WTC11 (cell line): ENCODE measurements around the gene GNPDA1. TPM values are rescaled to one million over a fixed set of nuclear protein-coding genes. Genes with fewer than 3 reads are reported as not detected.

Experiments
- ATAC-seq: fragments of 200-7000 bp; cut with Tn5 transposase; 2 replicates; pipeline ENCODE4 v1.10.0; 2021; ENCODE audit warnings: mild to moderate bottlenecking, moderate library complexity
- CTCF ChIA-PET: fragments of 300-600 bp; sonication (Branson Sonifier 250); formaldehyde crosslinking; loops from one replicate; lab custom pipeline; 2021; ENCODE audit warnings: antibody characterized with exemption; lab: Charles Lee
- POLR2A ChIA-PET: fragments of 350-600 bp; sonication (Branson Sonifier 250); formaldehyde crosslinking; loops from one replicate; lab custom pipeline; 2021; ENCODE audit warnings: antibody characterized with exemption; lab: Charles Lee
- DNase-seq: peaks from one replicate; pipeline ENCODE4 v3.0.0; 2021; ENCODE audit warnings: low spot score
- H3K27ac Mint-ChIP-seq: 2 replicates; pipeline ENCODE4 v1.8.0; 2021; ENCODE audit warnings: mixed read lengths
- H3K27me3 Mint-ChIP-seq: 2 replicates; pipeline ENCODE4 v1.8.0; 2021; ENCODE audit warnings: low read depth, mild to moderate bottlenecking, moderate library complexity, mixed read lengths
- H3K36me3 Mint-ChIP-seq: 2 replicates; pipeline ENCODE4 v1.8.0; 2021; ENCODE audit warnings: mixed read lengths
- H3K4me1 Mint-ChIP-seq: 2 replicates; pipeline ENCODE4 v1.8.0; 2022; ENCODE audit warnings: mixed read lengths
- H3K4me3 Mint-ChIP-seq: 2 replicates; pipeline ENCODE4 v1.8.0; 2021; ENCODE audit warnings: mild to moderate bottlenecking, moderate library complexity, mixed read lengths
- H3K9me3 Mint-ChIP-seq: 2 replicates; pipeline ENCODE4 v1.8.0; 2021; ENCODE audit warnings: mixed read lengths
- CBFB ChIP-seq: sonication (generic); formaldehyde crosslinking; IDR thresholded peaks from 2 replicates; pipeline ENCODE4 v1.8.1; 2022; ENCODE audit warnings: mild to moderate bottlenecking, low read depth, missing genetic modification reagents
- CDX4 ChIP-seq: fragments of 250-450 bp; sonication (Bioruptor Pico); IDR thresholded peaks from 2 replicates; pipeline ENCODE4 v1.9.0; 2021; ENCODE audit warnings: moderate library complexity, mild to moderate bottlenecking, inconsistent platforms, borderline replicate concordance
- E2F4 ChIP-seq: sonication (generic); formaldehyde crosslinking; IDR thresholded peaks from 2 replicates; pipeline ENCODE4 v1.8.1; 2022; ENCODE audit warnings: low read depth, mild to moderate bottlenecking, moderate library complexity, missing genetic modification reagents, borderline replicate concordance
- FOXK1 ChIP-seq: sonication (generic); formaldehyde crosslinking; IDR thresholded peaks from 2 replicates; pipeline ENCODE4 v1.8.0; 2022; ENCODE audit warnings: mild to moderate bottlenecking, moderate library complexity, missing genetic modification reagents
- GABPB1 ChIP-seq: sonication (generic); formaldehyde crosslinking; IDR thresholded peaks from 2 replicates; pipeline ENCODE4 v1.8.1; 2023; ENCODE audit warnings: mild to moderate bottlenecking, missing genetic modification reagents
- JUN ChIP-seq: sonication (generic); formaldehyde crosslinking; IDR thresholded peaks from 2 replicates; pipeline ENCODE4 v1.8.0; 2023; ENCODE audit warnings: mild to moderate bottlenecking, missing genetic modification reagents
- MXD4 ChIP-seq: fragments of 250-450 bp; sonication (Bioruptor Pico); IDR thresholded peaks from 2 replicates; pipeline ENCODE4 v1.8.0; 2021; ENCODE audit warnings: mild to moderate bottlenecking, moderate library complexity, borderline replicate concordance
- NFE2L1 ChIP-seq: sonication (generic); formaldehyde crosslinking; IDR thresholded peaks from 2 replicates; pipeline ENCODE4 v1.8.1; 2023; ENCODE audit warnings: missing genetic modification reagents
- OVOL2 ChIP-seq: fragments of 250-450 bp; sonication (Bioruptor Pico); IDR thresholded peaks from 2 replicates; pipeline ENCODE4 v1.9.0; 2021; ENCODE audit warnings: mild to moderate bottlenecking, borderline replicate concordance
- PREB ChIP-seq: sonication (generic); formaldehyde crosslinking; IDR thresholded peaks from 2 replicates; pipeline ENCODE4 v1.8.1; 2022; ENCODE audit warnings: mild to moderate bottlenecking, missing genetic modification reagents, moderate library complexity, borderline replicate concordance
- RELA ChIP-seq: sonication (generic); formaldehyde crosslinking; IDR thresholded peaks from 2 replicates; pipeline ENCODE4 v1.8.1; 2022; ENCODE audit warnings: missing genetic modification reagents, mild to moderate bottlenecking, borderline replicate concordance
- SMAD3 ChIP-seq: sonication (generic); formaldehyde crosslinking; IDR thresholded peaks from 2 replicates; pipeline ENCODE4 v1.8.0; 2022; ENCODE audit warnings: missing genetic modification reagents, mild to moderate bottlenecking, borderline replicate concordance
- SMAD4 ChIP-seq: sonication (generic); formaldehyde crosslinking; IDR thresholded peaks from 2 replicates; pipeline ENCODE4 v1.8.0; 2022; ENCODE audit warnings: mild to moderate bottlenecking, missing genetic modification reagents
- TCF7 ChIP-seq: sonication (generic); formaldehyde crosslinking; IDR thresholded peaks from 2 replicates; pipeline ENCODE4 v1.8.0; 2022; ENCODE audit warnings: mild to moderate bottlenecking, low read depth, missing genetic modification reagents, moderate library complexity
- TEAD1 ChIP-seq: sonication (generic); formaldehyde crosslinking; IDR thresholded peaks from 2 replicates; pipeline ENCODE4 v1.8.0; 2022; ENCODE audit warnings: mild to moderate bottlenecking, missing genetic modification reagents
- TEAD4 ChIP-seq: sonication (generic); formaldehyde crosslinking; IDR thresholded peaks from 2 replicates; pipeline ENCODE4 v1.8.0; 2022; ENCODE audit warnings: mild to moderate bottlenecking, missing genetic modification reagents
- ZNF232 ChIP-seq: sonication (generic); formaldehyde crosslinking; IDR thresholded peaks from 2 replicates; pipeline ENCODE4 v1.8.0; 2022; ENCODE audit warnings: mild to moderate bottlenecking, missing genetic modification reagents
- ZNF263 ChIP-seq: sonication (generic); formaldehyde crosslinking; IDR thresholded peaks from 2 replicates; pipeline ENCODE4 v1.8.1; 2022; ENCODE audit warnings: low read depth, mild to moderate bottlenecking, moderate library complexity, missing genetic modification reagents
- ZNF317 ChIP-seq: sonication (generic); formaldehyde crosslinking; IDR thresholded peaks from 2 replicates; pipeline ENCODE4 v1.8.1; 2023; ENCODE audit warnings: low read depth, mild to moderate bottlenecking, moderate library complexity, missing genetic modification reagents, borderline replicate concordance
- ZNF423 ChIP-seq: fragments of 250-450 bp; sonication (Bioruptor Pico); IDR thresholded peaks from 2 replicates; pipeline ENCODE4 v2.1.2; 2022; ENCODE audit warnings: mild to moderate bottlenecking, moderate library complexity
- ZSCAN18 ChIP-seq: fragments of 250-450 bp; sonication (Bioruptor Pico); IDR thresholded peaks from 2 replicates; pipeline ENCODE4 v2.1.2; 2022; ENCODE audit warnings: mild to moderate bottlenecking, moderate library complexity
- total RNA-seq: library from RNA; stranded (reverse); gene quantifications from 3 replicates; pipeline ENCODE4 v1.2.3, GENCODE V29; 2021
- TF ChIP-seq, protein P1 (sequence below): sonication (generic); formaldehyde crosslinking; IDR thresholded peaks from 2 replicates; pipeline ENCODE4 v1.8.1; 2022; ENCODE audit warnings: missing genetic modification reagents, borderline replicate concordance
- TF ChIP-seq, protein P2 (sequence below): sonication (generic); formaldehyde crosslinking; IDR thresholded peaks from 2 replicates; pipeline ENCODE4 v1.8.0; 2023; ENCODE audit warnings: missing genetic modification reagents, mild to moderate bottlenecking, borderline replicate concordance

The GNPDA1 gene
- total RNA-seq, 1 experiment from 2014 or later: 54.8 TPM

- TF ChIP-seq NFE2L1 (no peak), ZNF232 (no peak), JUN (CRISPR knock-in tag) (no peak), ZNF317 (CRISPR knock-in tag) (no peak), E2F4 (CRISPR knock-in tag) (no peak), MXD4 (CRISPR knock-in tag) (no peak), TCF7 (CRISPR knock-in tag) (no peak), FOXK1 (no peak), GABPB1 (CRISPR knock-in tag) (no peak), TEAD1 (CRISPR knock-in tag) (no peak), CDX4 (CRISPR knock-in tag) (no peak), ZSCAN18 (CRISPR knock-in tag) (no peak)
- TF ChIP-seq, protein P1, sequence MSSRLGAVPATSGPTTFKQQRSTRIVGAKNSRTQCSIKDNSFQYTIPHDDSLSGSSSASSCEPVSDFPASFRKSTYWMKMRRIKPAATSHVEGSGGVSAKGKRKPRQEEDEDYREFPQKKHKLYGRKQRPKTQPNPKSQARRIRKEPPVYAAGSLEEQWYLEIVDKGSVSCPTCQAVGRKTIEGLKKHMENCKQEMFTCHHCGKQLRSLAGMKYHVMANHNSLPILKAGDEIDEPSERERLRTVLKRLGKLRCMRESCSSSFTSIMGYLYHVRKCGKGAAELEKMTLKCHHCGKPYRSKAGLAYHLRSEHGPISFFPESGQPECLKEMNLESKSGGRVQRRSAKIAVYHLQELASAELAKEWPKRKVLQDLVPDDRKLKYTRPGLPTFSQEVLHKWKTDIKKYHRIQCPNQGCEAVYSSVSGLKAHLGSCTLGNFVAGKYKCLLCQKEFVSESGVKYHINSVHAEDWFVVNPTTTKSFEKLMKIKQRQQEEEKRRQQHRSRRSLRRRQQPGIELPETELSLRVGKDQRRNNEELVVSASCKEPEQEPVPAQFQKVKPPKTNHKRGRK: no peak
Observed at GRCh38 chr5:142009886-142010285, 2.9 kb downstream of the GNPDA1 start (continued).

DNA sequence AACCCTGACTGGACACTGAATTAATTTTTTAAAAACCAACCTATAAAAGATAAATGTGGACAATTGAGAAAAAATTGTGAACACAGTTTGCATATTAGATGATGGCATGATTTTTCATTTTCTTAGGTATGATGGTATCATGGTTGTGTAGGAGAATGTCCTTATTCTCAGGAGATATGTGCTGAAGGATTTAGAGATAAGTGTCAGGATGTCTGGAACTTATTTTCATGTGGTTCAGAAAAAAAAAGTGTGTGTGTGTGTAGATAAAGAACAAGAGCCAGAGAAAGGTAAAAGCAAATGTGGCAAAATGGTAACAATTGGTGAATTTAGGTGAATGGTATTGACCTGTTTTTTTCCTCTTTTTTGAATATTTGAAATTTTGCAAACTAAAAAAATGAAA is 4.0 kb downstream of the GNPDA1 start:
- H3K4me1 Mint-ChIP-seq: peaks cover 5% of the 10 kb centered on the region
- ChIA-PET CTCF (interaction anchor here (1.7 kb wide), 1 partner anchor 39 kb away, joined by 6 read pairs; the partner anchor contains the start of gene RNF14), POLR2A (no interaction called here)
- TF ChIP-seq TEAD4 (CRISPR knock-in tag): no peak
- no peak for TF ChIP-seq OVOL2
- TF ChIP-seq ZNF232: no peak
- TF ChIP-seq, protein P2, sequence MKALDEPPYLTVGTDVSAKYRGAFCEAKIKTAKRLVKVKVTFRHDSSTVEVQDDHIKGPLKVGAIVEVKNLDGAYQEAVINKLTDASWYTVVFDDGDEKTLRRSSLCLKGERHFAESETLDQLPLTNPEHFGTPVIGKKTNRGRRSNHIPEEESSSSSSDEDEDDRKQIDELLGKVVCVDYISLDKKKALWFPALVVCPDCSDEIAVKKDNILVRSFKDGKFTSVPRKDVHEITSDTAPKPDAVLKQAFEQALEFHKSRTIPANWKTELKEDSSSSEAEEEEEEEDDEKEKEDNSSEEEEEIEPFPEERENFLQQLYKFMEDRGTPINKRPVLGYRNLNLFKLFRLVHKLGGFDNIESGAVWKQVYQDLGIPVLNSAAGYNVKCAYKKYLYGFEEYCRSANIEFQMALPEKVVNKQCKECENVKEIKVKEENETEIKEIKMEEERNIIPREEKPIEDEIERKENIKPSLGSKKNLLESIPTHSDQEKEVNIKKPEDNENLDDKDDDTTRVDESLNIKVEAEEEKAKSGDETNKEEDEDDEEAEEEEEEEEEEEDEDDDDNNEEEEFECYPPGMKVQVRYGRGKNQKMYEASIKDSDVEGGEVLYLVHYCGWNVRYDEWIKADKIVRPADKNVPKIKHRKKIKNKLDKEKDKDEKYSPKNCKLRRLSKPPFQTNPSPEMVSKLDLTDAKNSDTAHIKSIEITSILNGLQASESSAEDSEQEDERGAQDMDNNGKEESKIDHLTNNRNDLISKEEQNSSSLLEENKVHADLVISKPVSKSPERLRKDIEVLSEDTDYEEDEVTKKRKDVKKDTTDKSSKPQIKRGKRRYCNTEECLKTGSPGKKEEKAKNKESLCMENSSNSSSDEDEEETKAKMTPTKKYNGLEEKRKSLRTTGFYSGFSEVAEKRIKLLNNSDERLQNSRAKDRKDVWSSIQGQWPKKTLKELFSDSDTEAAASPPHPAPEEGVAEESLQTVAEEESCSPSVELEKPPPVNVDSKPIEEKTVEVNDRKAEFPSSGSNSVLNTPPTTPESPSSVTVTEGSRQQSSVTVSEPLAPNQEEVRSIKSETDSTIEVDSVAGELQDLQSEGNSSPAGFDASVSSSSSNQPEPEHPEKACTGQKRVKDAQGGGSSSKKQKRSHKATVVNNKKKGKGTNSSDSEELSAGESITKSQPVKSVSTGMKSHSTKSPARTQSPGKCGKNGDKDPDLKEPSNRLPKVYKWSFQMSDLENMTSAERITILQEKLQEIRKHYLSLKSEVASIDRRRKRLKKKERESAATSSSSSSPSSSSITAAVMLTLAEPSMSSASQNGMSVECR: no peak
- no peak for TF ChIP-seq SMAD3 (CRISPR knock-in tag)
- no peak for TF ChIP-seq ZNF263 (CRISPR knock-in tag)
- TF ChIP-seq PREB: no peak
- TF ChIP-seq RELA (CRISPR knock-in tag): no peak
- no peak for TF ChIP-seq SMAD4 (CRISPR knock-in tag)
- no peak for TF ChIP-seq CBFB (CRISPR knock-in tag)
- no peak for TF ChIP-seq ZNF423 (CRISPR knock-in tag)
- no peak overlapping the region for H3K4me3 Mint-ChIP-seq
- H3K9me3 Mint-ChIP-seq: no peaks in the 10 kb centered on the region
- no peaks in the 10 kb centered on the region for H3K27me3 Mint-ChIP-seq
- H3K36me3 Mint-ChIP-seq: peaks cover 54% of the 10 kb centered on the region
- ATAC-seq (no peak), DNase-seq (no peak)
- no peak overlapping the region for H3K27ac Mint-ChIP-seq
